Measurements from ENCODE around the gene PIBF1.

GRCh38 chr13:72864142-72865011 lies 82.4 kb downstream of the PIBF1 start:
- no peak for TF ChIP-seq POLR2A (IDR thresholded peaks at IDR 0.05)
- no peak for TF ChIP-seq CTCF (IDR thresholded peaks at IDR 0.05)
